Activated CD4-positive, alpha-beta T cell treated with anti-CD3 and anti-CD28 coated beads, Interleukin-2, Interleukin-4, amounts not matched to agents 100 ng/mL and 50 ng/mL, durations not matched to agents 16 hours and 8 hours (primary cell): ENCODE measurements around the gene TRIM17.

Experiments
- DNase-seq: peaks from one replicate; pipeline ENCODE4 v3.0.0-alpha.2; 2020; ENCODE audit warnings: low spot score

TRIM17 gene

GRCh38 chr1:228416217-228416933, at the start of gene TRIM17:
TRIM17 (minus strand) TSS chr1:228416861; CDS start chr1:228415072, 1,789 bp downstream.
- DNase-seq: peak; percentile 31

GRCh38 chr1:228465571-228466146, 49.0 kb upstream of the TRIM17 start:
- peak; percentile 81 for DNase-seq

- DNase-seq: no peak
These were observed 48.5 kb upstream of the TRIM17 start for GRCh38 chr1:228465141-228465540.

- DNase-seq: peak; percentile 96
These were observed 47.9 kb upstream of the TRIM17 start for GRCh38 chr1:228464487-228464983.

GRCh38 chr1:228463559-228464455, 47.1 kb upstream of the TRIM17 start:
- peak; percentile 92 for DNase-seq

GRCh38 chr1:228463009-228463558, 46.4 kb upstream of the TRIM17 start:
- DNase-seq: no peak

GRCh38 chr1:228462560-228462959, 45.9 kb upstream of the TRIM17 start:
- no peak for DNase-seq

GRCh38 chr1:228460821-228461220, 44.2 kb upstream of the TRIM17 start:
- DNase-seq: no peak

GRCh38 chr1:228459091-228459993, 42.7 kb upstream of the TRIM17 start:
- DNase-seq: peak; percentile 85

- peak; percentile 99 for DNase-seq
These were observed 40.9 kb upstream of the TRIM17 start for GRCh38 chr1:228457396-228458176.

- DNase-seq: peak; percentile 32
These were observed 40.3 kb upstream of the TRIM17 start for GRCh38 chr1:228457017-228457395.

GRCh38 chr1:228456252-228457016, 39.8 kb upstream of the TRIM17 start:
- no peak for DNase-seq

- no peak for DNase-seq
These were observed 39.1 kb upstream of the TRIM17 start for GRCh38 chr1:228455715-228456114.

GRCh38 chr1:228454238-228454637, 37.6 kb upstream of the TRIM17 start:
- no peak for DNase-seq

- no peak for DNase-seq
These were observed 37.0 kb upstream of the TRIM17 start for GRCh38 chr1:228453614-228454013.

- DNase-seq: no peak
These were observed 36.4 kb upstream of the TRIM17 start for GRCh38 chr1:228453022-228453560.

GRCh38 chr1:228452194-228453021, 35.7 kb upstream of the TRIM17 start:
- no peak for DNase-seq

GRCh38 chr1:228450200-228450599, 33.5 kb upstream of the TRIM17 start:
- no peak for DNase-seq
